HEK293 (cell line): ENCODE results near the gene MPHOSPH6.

Experiments
- CTCF ChIP-seq: fragments of 450-650 bp; formaldehyde crosslinking; IDR thresholded peaks from 2 replicates; pipeline ENCODE4 v1.5.1; 2016; ENCODE audit warnings: missing biosample characterization, missing genetic modification characterization
- PBX3 ChIP-seq: sonication (generic); formaldehyde crosslinking; IDR thresholded peaks from 2 replicates; pipeline ENCODE4 v1.8.1; 2022; ENCODE audit warnings: mild to moderate bottlenecking, moderate library complexity, missing genetic modification reagents
- REST ChIP-seq: fragments of 450-650 bp; formaldehyde crosslinking; IDR thresholded peaks from 2 replicates; pipeline ENCODE4 v1.5.1; 2016; ENCODE audit warnings: missing biosample characterization, missing genetic modification characterization
- ZBTB1 ChIP-seq: fragments of 450-650 bp; formaldehyde crosslinking; IDR thresholded peaks from 2 replicates; pipeline ENCODE4 v1.5.1; 2016; ENCODE audit warnings: missing biosample characterization, missing genetic modification characterization
- ZIC2 ChIP-seq: fragments of 450-650 bp; formaldehyde crosslinking; IDR thresholded peaks from 2 replicates; pipeline ENCODE4 v1.5.1; 2016; ENCODE audit warnings: missing biosample characterization, missing genetic modification characterization
- ZNF48 ChIP-seq: fragments of 450-650 bp; formaldehyde crosslinking; IDR thresholded peaks from 2 replicates; pipeline ENCODE4 v1.5.1; 2016; ENCODE audit warnings: missing biosample characterization, missing genetic modification characterization
- ZNF629 ChIP-seq: fragments of 450-650 bp; formaldehyde crosslinking; IDR thresholded peaks from 2 replicates; pipeline ENCODE4 v1.5.1; 2017; ENCODE audit warnings: missing biosample characterization, missing genetic modification characterization
- ZNF768 ChIP-seq: fragments of 450-650 bp; formaldehyde crosslinking; IDR thresholded peaks from 2 replicates; pipeline ENCODE4 v1.5.1; 2018; ENCODE audit warnings: missing biosample characterization, mild to moderate bottlenecking, missing genetic modification characterization
- ZSCAN18 ChIP-seq: fragments of 450-650 bp; formaldehyde crosslinking; IDR thresholded peaks from 2 replicates; pipeline ENCODE4 v1.5.1; 2016; ENCODE audit warnings: missing biosample characterization, missing genetic modification characterization

GRCh38 chr16:82113741-82114140, 56.3 kb downstream of the MPHOSPH6 start:
- no peak for TF ChIP-seq ZIC2
- no peak for TF ChIP-seq CTCF (tag by site-specific recombination)
- TF ChIP-seq REST: no peak
- TF ChIP-seq ZNF768 (tag by site-specific recombination): no peak
- TF ChIP-seq PBX3: no peak
- no peak for TF ChIP-seq ZBTB1 (tag by site-specific recombination)
- no peak for TF ChIP-seq ZSCAN18 (tag by site-specific recombination)
- TF ChIP-seq ZNF48 (tag by site-specific recombination): no peak
- TF ChIP-seq ZNF629 (tag by site-specific recombination): no peak
